Measurements from ENCODE around the gene IRGQ. TPM values are rescaled to one million over a fixed set of nuclear protein-coding genes. Genes with fewer than 3 reads are reported as not detected.
"Not testable (repeated sequence)": the region's sequence is repeated elsewhere in the genome, so short reads cannot be mapped to it uniquely, and the experiment has no call there.

IRGQ gene
- total RNA-seq, 1 donor from 2014 or later = 140 TPM

GRCh38 chr19:43625918-43626579 lies 30.1 kb upstream of the IRGQ start:
- no peak for FAIRE-seq
- peak in 1 of 2 donors; percentile 73 for DNase-seq (ENCODE audit: low spot score in 2 of 2)

GRCh38 chr19:43624933-43625332 lies 29.0 kb upstream of the IRGQ start:
- DNase-seq (ENCODE audit: low spot score in 2 of 2) (no peak), FAIRE-seq (no peak)

- FAIRE-seq = no peak
Observed at GRCh38 chr19:43623889-43624670, 28.1 kb upstream of the IRGQ start.

GRCh38 chr19:43622956-43623355 lies 27.0 kb upstream of the IRGQ start:
- DNase-seq (ENCODE audit: low spot score in 2 of 2) (no peak), FAIRE-seq (no peak)

More at GRCh38 chr19:43623889-43624670, 28.1 kb upstream of the IRGQ start:
- DNase-seq (ENCODE audit: low spot score in 2 of 2) = no peak

GRCh38 chr19:43622070-43622469 lies 26.1 kb upstream of the IRGQ start:
- DNase-seq (ENCODE audit: low spot score in 2 of 2) (no peak), FAIRE-seq (no peak)

GRCh38 chr19:43620061-43621001 lies 24.4 kb upstream of the IRGQ start:
- no peak for FAIRE-seq
- DNase-seq (ENCODE audit: low spot score in 2 of 2) = no peak

GRCh38 chr19:43619262-43620060 lies 23.5 kb upstream of the IRGQ start, which contains the start of gene ZNF428:
TSS of gene ZNF428 (minus strand) at chr19:43619629. CDS start at chr19:43614304, 5,325 bp downstream.
- FAIRE-seq = no peak
- peak; percentile 90 to 91 for DNase-seq (ENCODE audit: low spot score in 2 of 2)

GRCh38 chr19:43618921-43619261 lies 23.0 kb upstream of the IRGQ start:
- DNase-seq (ENCODE audit: low spot score in 2 of 2) = peak in 1 of 2 donors; percentile 55
- FAIRE-seq = no peak

- FAIRE-seq = no peak
- DNase-seq (ENCODE audit: low spot score in 2 of 2) = no peak
Observed at GRCh38 chr19:43616954-43617353, 21.0 kb upstream of the IRGQ start.

GRCh38 chr19:43616306-43616705 lies 20.4 kb upstream of the IRGQ start:
- FAIRE-seq (no peak), DNase-seq (ENCODE audit: low spot score in 2 of 2) (no peak)

- FAIRE-seq (no peak), DNase-seq (ENCODE audit: low spot score in 2 of 2) (no peak)
Observed at GRCh38 chr19:43612374-43612773, 16.4 kb upstream of the IRGQ start.

GRCh38 chr19:43611788-43612187 lies 15.9 kb upstream of the IRGQ start, which contains the start of gene SRRM5:
TSS of gene SRRM5 (plus strand) at chr19:43612088. CDS start at chr19:43612122, 34 bp downstream.
- no peak for FAIRE-seq
- DNase-seq (ENCODE audit: low spot score in 2 of 2) = no peak

- FAIRE-seq (no peak), DNase-seq (ENCODE audit: low spot score in 2 of 2) (no peak)
Observed at GRCh38 chr19:43610493-43610892, 14.6 kb upstream of the IRGQ start.

GRCh38 chr19:43609872-43610271 lies 13.9 kb upstream of the IRGQ start:
- DNase-seq (ENCODE audit: low spot score in 2 of 2) (no peak), FAIRE-seq (no peak)

- DNase-seq (ENCODE audit: low spot score in 2 of 2) (no peak), FAIRE-seq (no peak)
Observed at GRCh38 chr19:43607238-43608205, 11.6 kb upstream of the IRGQ start.

GRCh38 chr19:43606569-43607229 lies 10.8 kb upstream of the IRGQ start:
- FAIRE-seq (no peak), DNase-seq (ENCODE audit: low spot score in 2 of 2) (no peak)

GRCh38 chr19:43605875-43606568 lies 10.1 kb upstream of the IRGQ start:
- no peak for DNase-seq (ENCODE audit: low spot score in 2 of 2)
- FAIRE-seq = no peak

GRCh38 chr19:43600326-43600725 lies 4.4 kb upstream of the IRGQ start:
- FAIRE-seq; DNase-seq (ENCODE audit: low spot score in 2 of 2): not testable (repeated sequence)
